HG02885 (cell line): ENCODE measurements around the gene SCRT2.

Source experiments
- ATAC-seq: cut with Tn5 transposase; IDR thresholded peaks from one replicate; pipeline ENCODE4 v1.9.1; 2021; ENCODE audit warnings: mild to moderate bottlenecking; ENCODE audit not compliant: unreplicated experiment, poor library complexity

SCRT2 gene

GRCh38 chr20:635893-636338, 39.7 kb downstream of the SCRT2 start:
- no peak for ATAC-seq

GRCh38 chr20:635028-635892, 40.3 kb downstream of the SCRT2 start:
- no peak for ATAC-seq

GRCh38 chr20:634148-634925, 41.3 kb downstream of the SCRT2 start:
- ATAC-seq: no peak

- no peak for ATAC-seq
Measured at GRCh38 chr20:631101-631500, 44.5 kb downstream of the SCRT2 start.

GRCh38 chr20:626579-626978, 49.0 kb downstream of the SCRT2 start:
- ATAC-seq: no peak

- ATAC-seq: no peak
Measured at GRCh38 chr20:625360-625932, 50.2 kb downstream of the SCRT2 start.

GRCh38 chr20:623704-624103, 51.9 kb downstream of the SCRT2 start:
- no peak for ATAC-seq

- ATAC-seq: no peak
Measured at GRCh38 chr20:623021-623420, 52.6 kb downstream of the SCRT2 start.

GRCh38 chr20:622161-622560, 53.4 kb downstream of the SCRT2 start:
- ATAC-seq: no peak

GRCh38 chr20:621125-621756, 54.4 kb downstream of the SCRT2 start:
- no peak for ATAC-seq

GRCh38 chr20:620246-620645, 55.4 kb downstream of the SCRT2 start:
- no peak for ATAC-seq

GRCh38 chr20:618980-619379, 56.6 kb downstream of the SCRT2 start:
- ATAC-seq: no peak

- ATAC-seq: no peak
Measured at GRCh38 chr20:617934-618690, 57.5 kb downstream of the SCRT2 start.

GRCh38 chr20:615514-615913, 60.1 kb downstream of the SCRT2 start:
- no peak for ATAC-seq

GRCh38 chr20:611843-612185, 63.8 kb downstream of the SCRT2 start:
- no peak for ATAC-seq
